Upper lobe of left lung (tissue), 4 donors: ENCODE results near the gene PIGW.

ENCODE experiments used
- CTCF ChIP-seq, 6 experiments: fragments of 450-650 bp in 4 of 6; fragments of 200-600 bp in 2 of 6; sonication (generic) in 2 of 6; IDR thresholded peaks; one replicate each; pipeline ENCODE4 v1.5.1; 2016 to 2019; ENCODE audit warnings: antibody characterized with exemption in 6 of 6
- EP300 ChIP-seq, 4 donors: sonication (generic); formaldehyde crosslinking; IDR thresholded peaks; one replicate each; pipeline ENCODE4 v1.5.1; 2017; ENCODE audit warnings: antibody characterized with exemption in 4 of 4, control low read depth in 2 of 4
- POLR2A ChIP-seq, 4 donors: fragments of 450-650 bp; IDR thresholded peaks; one replicate each; pipeline ENCODE4 v1.5.1; 2016 to 2017; ENCODE audit warnings: antibody characterized with exemption in 4 of 4, mild to moderate bottlenecking in 2 of 4
- POLR2AphosphoS5 ChIP-seq, 2 donors: sonication (generic); formaldehyde crosslinking; IDR thresholded peaks; one replicate each; pipeline ENCODE4 v1.5.1; 2017; ENCODE audit warnings: antibody characterized with exemption in 2 of 2

DNA sequence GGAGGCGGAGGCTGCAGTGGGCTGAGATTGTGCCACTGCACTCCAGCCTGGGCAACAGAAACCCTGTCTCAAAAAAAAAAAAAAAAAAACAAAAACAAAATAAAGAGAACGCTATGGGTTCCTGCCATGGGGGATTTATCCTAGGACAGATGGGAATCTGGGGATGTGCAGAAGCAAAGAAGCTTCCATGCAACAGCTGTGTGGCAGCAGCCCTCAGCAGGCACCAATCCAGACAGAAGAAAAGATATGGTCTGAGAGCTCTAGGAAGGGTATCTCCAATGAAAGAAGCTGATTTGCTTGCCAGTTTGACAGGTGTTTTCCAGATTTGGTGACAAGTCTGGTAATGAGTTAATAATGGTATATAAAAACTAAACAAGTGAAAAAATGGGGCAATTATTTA lies 11.7 kb upstream of the PIGW start:
- no peak for TF ChIP-seq CTCF (IDR thresholded peaks at IDR 0.05)
- no peak for TF ChIP-seq POLR2A (IDR thresholded peaks at IDR 0.05)
- TF ChIP-seq POLR2AphosphoS5 (IDR thresholded peaks at IDR 0.05): no peak
- TF ChIP-seq EP300 (IDR thresholded peaks at IDR 0.05): no peak
